Hepatocyte (in vitro differentiated cells): Measurements from ENCODE around the gene PTPRE.

Source experiments
- CTCF ChIP-seq: fragments of 200-600 bp; sonication (generic); IDR thresholded peaks from 2 replicates; pipeline ENCODE4 v1.5.1; 2016; ENCODE audit warnings: antibody characterized with exemption, mild to moderate bottlenecking; ENCODE audit not compliant: poor library complexity
- EZH2 ChIP-seq: fragments of 200-600 bp; sonication (generic); IDR thresholded peaks from 2 replicates; pipeline ENCODE4 v1.6.1; 2016; ENCODE audit warnings: antibody characterized with exemption, mild to moderate bottlenecking, borderline replicate concordance
- EZH2phosphoT487 ChIP-seq: fragments of 200-600 bp; sonication (generic); IDR thresholded peaks from one replicate; pipeline ENCODE4 v1.6.1; 2018; ENCODE audit warnings: antibody characterized with exemption, mild to moderate bottlenecking, low read depth, moderate library complexity; ENCODE audit not compliant: unreplicated experiment, severe bottlenecking

GRCh38 chr10:128073890-128074289 is 167.0 kb downstream of the PTPRE start:
- TF ChIP-seq CTCF (no peak), EZH2phosphoT487 (no peak), EZH2 (no peak)
